Spleen (tissue), 11 donors: ENCODE data around the gene CSNK1E. TPM values are rescaled to one million over a fixed set of nuclear protein-coding genes. Genes with fewer than 3 reads are reported as not detected.
A peak's percentile ranks its signal among the peaks of the same experiment; 100 is the strongest.

Source experiments
- DNase-seq: peaks from one replicate; pipeline ENCODE4 v3.0.0-alpha.2; 2020
- H3K27ac ChIP-seq, 8 donors: fragments of 200-600 bp; sonication (generic) in 7 of 8; 1 replicate in 4 of 8; 2 replicates in 4 of 8; pipeline versions ENCODE4 v1.5.0 to v1.8.0; 2016 to 2021; ENCODE audit warnings: inconsistent platforms in 4 of 8, mild to moderate bottlenecking in 4 of 8, moderate library complexity in 1 of 8
- H3K27me3 ChIP-seq, 7 donors: fragments of 200-600 bp; sonication (generic) in 6 of 7; replicated peaks in 1 of 7; 1 replicate in 4 of 7; 2 replicates in 3 of 7; pipeline versions ENCODE4 v1.5.0 to v1.8.0; 2016 to 2021; ENCODE audit warnings: inconsistent platforms in 3 of 7, mild to moderate bottlenecking in 1 of 7
- H3K36me3 ChIP-seq, 6 donors: fragments of 200-600 bp; sonication (generic) in 5 of 6; 1 replicate in 4 of 6; 2 replicates in 2 of 6; pipeline versions ENCODE4 v1.5.0 to v1.8.0; 2016 to 2021; ENCODE audit warnings: inconsistent platforms in 2 of 6
- H3K4me1 ChIP-seq, 6 donors: fragments of 200-600 bp; sonication (generic) in 5 of 6; 1 replicate in 3 of 6; 2 replicates in 3 of 6; pipeline versions ENCODE4 v1.5.0 to v1.8.0; 2016 to 2021; ENCODE audit warnings: inconsistent platforms in 3 of 6
- H3K4me3 ChIP-seq, 8 donors: fragments of 200-600 bp; sonication (generic) in 7 of 8; 1 replicate in 4 of 8; 2 replicates in 4 of 8; pipeline versions ENCODE4 v1.5.0 to v1.8.0; 2016 to 2021; ENCODE audit warnings: inconsistent platforms in 4 of 8, mild to moderate bottlenecking in 4 of 8, moderate library complexity in 2 of 8
- H3K9me3 ChIP-seq, 8 donors: fragments of 200-600 bp; sonication (generic) in 7 of 8; 1 replicate in 4 of 8; 2 replicates in 4 of 8; pipeline versions ENCODE4 v1.5.0 to v1.8.0; 2016 to 2021; ENCODE audit warnings: inconsistent platforms in 4 of 8
- POLR2A ChIP-seq, 3 donors: fragments of 450-650 bp; IDR thresholded peaks; one replicate each; pipeline ENCODE4 v1.5.1; 2017; ENCODE audit warnings: antibody characterized with exemption in 3 of 3, mild to moderate bottlenecking in 1 of 3
- POLR2AphosphoS5 ChIP-seq, 3 donors: sonication (generic); formaldehyde crosslinking; IDR thresholded peaks; one replicate each; pipeline ENCODE4 v1.5.1; 2017; ENCODE audit warnings: antibody characterized with exemption in 3 of 3
- WGBS, 5 donors: extraction: QIAGEN DNeasy Blood & Tissue Kit in 3 of 5; methylation state at CpG; one replicate each; pipeline versions ENCODE4 v1.1.5 to v1.1.7; 2013 to 2018; 5-methylcytosine and 5-hydroxymethylcytosine counted together
- intact Hi-C: fragments of 100-400 bp; cut with DNase I; formaldehyde crosslinking; loops from one replicate; pipeline ENCODE4 v1.15.0; 2023; ENCODE audit warnings: low total_unique reads
- polyA plus RNA-seq, 3 donors: library from polyadenylated mRNA; stranded (reverse); fragments of 200-250 nt; gene quantifications; one replicate each; pipeline ENCODE4 v1.2.1, GENCODE V29; 2013
- total RNA-seq, 7 donors: library from RNA; depleted of rRNA in 3 of 7; stranded (reverse); fragments of >200 nt in 3 of 7; fragmentation: NEBNext Ultra II Directional in 4 of 7; extraction: Animal tissue kit (Norgen Biotek cat#: 25700) in 4 of 7; gene quantifications; one replicate each; pipeline versions ENCODE4 v1.1.0 to v1.2.1, GENCODE V29; 2016 to 2021
- TF ChIP-seq, protein P1 (sequence below), 11 experiments: fragments of 200-600 bp in 7 of 11; fragments of 450-650 bp in 4 of 11; sonication (generic) in 4 of 11; IDR thresholded peaks in 8 of 11; conservative IDR thresholded peaks in 3 of 11; 1 replicate in 7 of 11; 2 replicates in 4 of 11; pipeline versions ENCODE4 v1.4.0 to v1.8.0; 2016 to 2021; ENCODE audit warnings: antibody characterized with exemption in 11 of 11, inconsistent platforms in 4 of 11, mild to moderate bottlenecking in 1 of 11
- donor health status: healthy with polysubstance abuse.
- donor health status: DM: no; HTN: no; CAD: no; lungs with moderate emphysema.
- donor health status: DM: no; HTN: no; CAD: no.
- donor health status: Bipolar disorder and iron deficiency.
- donor health status: healthy.
- donor health status: DM: no; HTN: no; CAD: no.
- donor health status: DM: yes; HTN: yes; CAD: no.

The CSNK1E gene
- total and polyA plus RNA-seq, 10 donors = 32.8 to 157 (median 103) TPM

DNA sequence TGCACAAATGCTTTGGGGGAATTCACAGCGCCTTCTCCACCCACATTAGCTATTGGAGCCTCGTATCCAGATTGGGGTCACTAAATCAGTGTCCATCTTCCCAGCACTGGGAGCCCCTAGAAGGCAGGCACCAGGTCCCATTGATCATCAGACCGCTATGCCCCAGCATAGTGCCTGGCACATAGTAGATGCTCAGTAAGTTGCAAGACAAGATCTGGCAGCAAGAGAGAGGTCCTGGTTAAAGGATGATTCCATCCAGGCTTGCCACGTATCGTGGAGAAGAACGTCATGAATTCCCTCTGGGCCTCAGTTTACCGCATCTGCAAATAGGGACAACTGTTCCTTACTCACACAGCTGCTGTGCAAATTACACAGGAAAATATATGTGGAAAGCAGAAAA lies 46.1 kb downstream of the CSNK1E start:
- Histone ChIP-seq H3K4me1 (peaks cover 18 to 74% (median 60%) of the 10 kb centered on the region in 6 donors), H3K4me3 (peak overlapping the region in 2 of 8 donors; percentile 91 to 97), H3K9me3 (no peaks in the 10 kb centered on the region), H3K27ac (peak overlapping the region in 4 of 8 donors; percentile 15 to 92 (median 64)), H3K36me3 (no peaks in the 10 kb centered on the region), H3K27me3 (no peaks in the 10 kb centered on the region)
- TF ChIP-seq POLR2A (IDR thresholded peaks at IDR 0.05) (no peak), POLR2AphosphoS5 (IDR thresholded peaks at IDR 0.05) (no peak)
- TF ChIP-seq, protein P1, sequence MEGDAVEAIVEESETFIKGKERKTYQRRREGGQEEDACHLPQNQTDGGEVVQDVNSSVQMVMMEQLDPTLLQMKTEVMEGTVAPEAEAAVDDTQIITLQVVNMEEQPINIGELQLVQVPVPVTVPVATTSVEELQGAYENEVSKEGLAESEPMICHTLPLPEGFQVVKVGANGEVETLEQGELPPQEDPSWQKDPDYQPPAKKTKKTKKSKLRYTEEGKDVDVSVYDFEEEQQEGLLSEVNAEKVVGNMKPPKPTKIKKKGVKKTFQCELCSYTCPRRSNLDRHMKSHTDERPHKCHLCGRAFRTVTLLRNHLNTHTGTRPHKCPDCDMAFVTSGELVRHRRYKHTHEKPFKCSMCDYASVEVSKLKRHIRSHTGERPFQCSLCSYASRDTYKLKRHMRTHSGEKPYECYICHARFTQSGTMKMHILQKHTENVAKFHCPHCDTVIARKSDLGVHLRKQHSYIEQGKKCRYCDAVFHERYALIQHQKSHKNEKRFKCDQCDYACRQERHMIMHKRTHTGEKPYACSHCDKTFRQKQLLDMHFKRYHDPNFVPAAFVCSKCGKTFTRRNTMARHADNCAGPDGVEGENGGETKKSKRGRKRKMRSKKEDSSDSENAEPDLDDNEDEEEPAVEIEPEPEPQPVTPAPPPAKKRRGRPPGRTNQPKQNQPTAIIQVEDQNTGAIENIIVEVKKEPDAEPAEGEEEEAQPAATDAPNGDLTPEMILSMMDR (IDR thresholded peaks at IDR 0.05 in 8 of 11, conservative IDR thresholded peaks at IDR 0.05 in 3 of 11) = no peak
- intact Hi-C loops = no loop called here
- DNase-seq = no peak
- WGBS, 5 donors = 86 to 94% (median 91%) methylated on average over 7 of the region's 7 CpGs

DNA sequence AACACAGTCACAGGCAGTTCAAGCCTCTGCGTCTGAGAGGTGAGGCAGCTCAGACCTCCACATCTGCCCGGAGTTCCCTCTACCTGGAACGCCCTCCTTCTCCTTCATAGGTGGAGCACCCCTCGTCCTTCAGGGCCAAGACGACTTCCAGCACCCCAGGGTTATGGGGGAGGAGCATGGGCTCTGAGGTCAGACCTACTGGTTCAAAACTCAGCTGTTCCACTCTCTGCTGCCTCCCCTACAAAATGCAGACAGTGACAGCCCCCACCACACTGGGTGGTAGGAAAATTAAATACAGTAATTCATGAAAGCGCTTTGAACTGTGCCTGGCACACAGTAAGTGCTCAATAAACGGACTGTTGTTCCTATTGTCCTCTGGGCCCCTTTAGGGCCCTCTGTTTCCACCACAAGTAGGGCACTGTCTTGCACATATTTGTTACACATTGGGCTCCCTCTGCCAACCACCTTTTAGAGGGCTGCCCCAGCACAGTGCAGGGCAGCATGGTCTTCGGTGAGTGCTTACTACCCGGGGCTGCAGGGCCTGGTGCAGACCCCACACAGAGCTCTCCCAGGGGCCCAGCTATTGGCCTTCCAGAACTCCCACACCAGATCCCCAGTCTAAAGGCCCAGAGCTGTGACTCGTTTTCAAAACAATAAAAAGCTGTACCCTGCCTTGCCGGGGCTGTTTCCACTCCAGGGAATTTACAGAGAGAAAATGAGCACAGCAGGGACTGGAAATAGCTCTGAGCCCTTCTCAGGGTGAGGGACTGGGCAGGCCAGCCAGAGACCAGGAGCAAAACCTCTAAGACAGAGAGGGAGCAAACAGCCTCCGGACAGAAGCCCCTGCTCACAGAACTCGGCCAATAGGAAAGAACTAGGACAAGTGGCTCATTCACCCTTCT lies 46.9 kb downstream of the CSNK1E start:
- TF ChIP-seq POLR2AphosphoS5 (IDR thresholded peaks at IDR 0.05) (no peak), POLR2A (IDR thresholded peaks at IDR 0.05) (no peak)
- TF ChIP-seq, protein P1 (IDR thresholded peaks at IDR 0.05 in 8 of 11, conservative IDR thresholded peaks at IDR 0.05 in 3 of 11) = no peak
- Histone ChIP-seq H3K9me3 (no peaks in the 10 kb centered on the region), H3K36me3 (no peaks in the 10 kb centered on the region), H3K4me3 (peak overlapping the region in 1 of 8 donors; percentile 97), H3K27me3 (no peaks in the 10 kb centered on the region), H3K27ac (peak overlapping the region in 4 of 8 donors; percentile 14 to 92 (median 26)), H3K4me1 (peaks cover 18 to 81% (median 67%) of the 10 kb centered on the region in 6 donors)
- intact Hi-C loops = no loop called here
- no peak for DNase-seq
- 65 to 81% (median 78%) methylated on average over 13 of the region's 13 CpGs for WGBS, 5 donors

DNA sequence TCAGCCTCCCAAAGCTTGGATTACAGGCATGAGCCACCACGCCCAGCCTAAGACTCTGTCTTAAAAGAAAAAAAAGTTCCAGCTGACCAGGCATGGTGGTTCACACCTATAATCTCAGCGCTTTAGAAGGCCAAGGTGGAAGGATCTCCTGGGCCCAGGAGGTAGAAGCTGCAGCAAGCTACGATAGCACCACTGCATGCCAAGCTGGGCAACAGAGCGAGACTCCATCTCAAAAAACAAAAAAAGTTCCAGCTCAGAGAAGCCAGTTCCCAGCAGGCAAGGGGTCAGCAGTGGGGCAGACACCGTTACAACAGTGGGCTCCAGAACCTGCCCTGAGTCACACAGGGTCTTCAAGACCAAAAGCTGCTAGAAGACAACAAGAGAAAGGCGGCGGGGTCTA lies 47.8 kb downstream of the CSNK1E start:
- no peak for DNase-seq
- H3K4me1 ChIP-seq = peaks cover 18 to 90% (median 69%) of the 10 kb centered on the region in 6 donors
- no peaks in the 10 kb centered on the region for H3K9me3 ChIP-seq
- H3K27ac ChIP-seq = peak overlapping the region in 3 of 8 donors; percentile 20 to 92 (median 37)
- H3K27me3 ChIP-seq = no peaks in the 10 kb centered on the region
- H3K4me3 ChIP-seq = no peak overlapping the region
- intact Hi-C loops = no loop called here
- H3K36me3 ChIP-seq = peaks cover 0 to 4% (median 0%) of the 10 kb centered on the region in 6 donors
- 93 to 96% (median 95%) methylated on average over 7 of the region's 7 CpGs for WGBS, 5 donors
- TF ChIP-seq POLR2AphosphoS5 (IDR thresholded peaks at IDR 0.05) (no peak), POLR2A (IDR thresholded peaks at IDR 0.05) (no peak)
- TF ChIP-seq, protein P1 (IDR thresholded peaks at IDR 0.05 in 8 of 11, conservative IDR thresholded peaks at IDR 0.05 in 3 of 11) = no peak

DNA sequence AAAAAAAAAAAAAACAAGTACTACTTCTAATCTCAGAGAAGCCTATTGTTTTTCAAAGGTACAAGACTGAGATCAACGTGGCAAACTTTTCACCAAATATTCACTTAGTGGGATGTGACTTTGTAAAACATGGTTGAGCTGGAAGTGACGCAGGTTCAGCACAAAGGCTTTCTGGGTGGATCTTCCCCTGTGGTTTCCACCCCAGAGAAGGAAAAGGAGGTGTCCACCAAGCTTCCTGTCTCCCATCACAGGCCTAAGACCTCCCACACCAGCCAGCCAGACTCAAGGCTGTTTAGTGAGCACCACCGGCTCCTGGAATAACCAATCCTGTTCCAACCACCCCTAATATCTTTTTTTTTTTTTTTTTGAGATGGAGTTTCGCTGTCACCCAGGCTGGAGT lies 50.1 kb downstream of the CSNK1E start:
- Histone ChIP-seq H3K4me3 (no peak overlapping the region), H3K9me3 (no peaks in the 10 kb centered on the region), H3K27ac (peak overlapping the region; percentile 54 to 92 (median 78)), H3K4me1 (peaks cover 18 to 96% (median 66%) of the 10 kb centered on the region in 6 donors), H3K36me3 (peaks cover 0 to 19% (median 0%) of the 10 kb centered on the region in 6 donors), H3K27me3 (no peaks in the 10 kb centered on the region)
- no peak for DNase-seq
- whole genome bisulfite sequencing, 5 donors = 27 to 39% (median 35%) methylated on average over 4 of the region's 4 CpGs
- peak in 2 of 3 donors; percentile 31 to 68 for TF ChIP-seq POLR2AphosphoS5 (IDR thresholded peaks at IDR 0.05)
- TF ChIP-seq, protein P1 (IDR thresholded peaks at IDR 0.05 in 8 of 11, conservative IDR thresholded peaks at IDR 0.05 in 3 of 11) = no peak
- intact Hi-C loops = no loop called here
